Urinary bladder (tissue), 4 donors: ENCODE measurements around the gene SIX4. TPM values are rescaled to one million over a fixed set of nuclear protein-coding genes. Genes with fewer than 3 reads are reported as not detected.

Experiments
- DNase-seq: peaks from one replicate; pipeline ENCODE4 v3.0.0-alpha.2; 2015; ENCODE audit errors: extremely low spot score
- H3K27ac ChIP-seq: one replicate; pipeline ENCODE4 v1.5.1; 2013; ENCODE audit warnings: low read depth, mild to moderate bottlenecking, moderate library complexity
- H3K36me3 ChIP-seq: one replicate; pipeline ENCODE4 v1.6.1; 2013; ENCODE audit warnings: mild to moderate bottlenecking, moderate library complexity; ENCODE audit not compliant: insufficient read depth
- H3K4me1 ChIP-seq: one replicate; pipeline ENCODE4 v1.6.1; 2013; ENCODE audit warnings: mild to moderate bottlenecking, moderate library complexity; ENCODE audit not compliant: insufficient read depth
- H3K4me3 ChIP-seq: one replicate; pipeline ENCODE4 v1.5.1; 2013; ENCODE audit warnings: low read depth, low read length
- WGBS: extraction: QIAGEN DNeasy Blood & Tissue Kit; methylation state at CpG from one replicate; pipeline ENCODE4 v1.1.7; 2013; 5-methylcytosine and 5-hydroxymethylcytosine counted together
- polyA plus RNA-seq: library from polyadenylated mRNA; stranded (reverse); fragments of 200-250 nt; gene quantifications from one replicate; pipeline ENCODE4 v1.2.3, GENCODE V29; 2013
- total RNA-seq: library from RNA; depleted of rRNA; stranded (reverse); fragments of >200 nt; gene quantifications from one replicate; pipeline ENCODE4 v1.2.3, GENCODE V29; 2014
- donor health status: healthy with polysubstance abuse.
- donor health status: healthy.

The SIX4 gene
- total and polyA plus RNA-seq, 2 donors = 0.56 to 9.9 TPM

DNA sequence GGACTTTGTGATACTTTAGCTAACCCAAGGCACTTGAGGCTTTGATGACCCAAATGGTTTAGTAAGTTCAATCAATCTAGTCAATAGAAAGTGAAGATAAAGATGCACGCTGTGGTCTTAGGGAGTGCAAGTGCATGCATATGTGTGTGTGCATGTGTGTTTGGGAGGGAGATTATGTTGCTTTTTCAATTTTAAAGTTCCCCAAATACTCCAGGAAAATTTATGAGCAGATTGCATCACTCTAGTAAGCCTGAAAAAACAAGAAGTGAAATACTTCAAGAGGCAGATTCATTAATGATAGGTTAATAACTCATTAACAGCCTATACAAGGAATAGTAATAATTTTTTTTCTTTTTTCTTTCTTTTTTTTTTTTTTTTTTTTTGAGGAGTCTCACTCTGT is 62.4 kb downstream of the SIX4 start:
- WGBS = 79% methylated on average over 1 of the region's 1 CpG

More for the DNA sequence above, 62.4 kb downstream of the SIX4 start:
- Histone ChIP-seq H3K4me1 (no peaks in the 10 kb centered on the region), H3K4me3 (no peak overlapping the region), H3K27ac (no peak overlapping the region), H3K36me3 (no peaks in the 10 kb centered on the region)
- no peak for DNase-seq

Other genes starting within 250 kb of the SIX4 start
- gene C14orf39, start 238.3 kb downstream of the SIX4 start, total RNA-seq = 0.63 TPM
- gene C14orf39, start 238.3 kb downstream of the SIX4 start, polyA plus RNA-seq = 0.22 TPM
- not detected for gene SIX6, start 215.2 kb downstream of the SIX4 start, total RNA-seq
- gene SIX6, start 215.2 kb downstream of the SIX4 start, polyA plus RNA-seq = not detected
- gene SIX1, start 74.9 kb downstream of the SIX4 start, total RNA-seq = 6.2 TPM
- 0.52 TPM for gene SIX1, start 74.9 kb downstream of the SIX4 start, polyA plus RNA-seq
- 109 TPM for gene MNAT1, start 10.4 kb upstream of the SIX4 start, total RNA-seq
- 24.6 TPM for gene MNAT1, start 10.4 kb upstream of the SIX4 start, polyA plus RNA-seq